AG04450 (cell line): Measurements from ENCODE around the gene MYCBP. TPM values are rescaled to one million over a fixed set of nuclear protein-coding genes. Genes with fewer than 3 reads are reported as not detected.
"Not testable (repeated sequence)": the region's sequence is repeated elsewhere in the genome, so short reads cannot be mapped to it uniquely, and the experiment has no call there.

Experiments used
- CTCF ChIA-PET: fragments of 300-600, 350-600 bp; formaldehyde crosslinking; extraction: SDS; loops from one replicate; lab custom pipeline; 2022; ENCODE audit warnings: antibody characterized with exemption, inconsistent platforms; lab: Charles Lee
- POLR2A ChIA-PET: fragments of 350-600 bp; formaldehyde crosslinking; extraction: SDS; loops from one replicate; lab custom pipeline; 2021; ENCODE audit warnings: antibody characterized with exemption, inconsistent platforms; lab: Yijun Ruan, JAX
- DNase-seq: peaks from one replicate; pipeline ENCODE4 v3.0.0-alpha.2; 2011; ENCODE audit warnings: low read depth, low spot score
- H3K27ac ChIP-seq: one replicate; pipeline ENCODE4 v1.5.1; 2012; ENCODE audit warnings: low read depth, low read length, control low read depth
- H3K27me3 ChIP-seq: one replicate; pipeline ENCODE4 v1.6.0; 2012; ENCODE audit warnings: low read length; ENCODE audit not compliant: control insufficient read depth, insufficient read depth
- H3K4me3 ChIP-seq: 2 replicates; pipeline ENCODE4 v1.5.1; 2011; ENCODE audit warnings: mild to moderate bottlenecking, low read depth, low read length, control low read depth
- H3K9me3 ChIP-seq: 2 replicates; pipeline ENCODE4 v1.5.1; 2012; ENCODE audit warnings: low read length; ENCODE audit not compliant: control insufficient read depth, insufficient read depth
- CTCF ChIP-seq: IDR thresholded peaks from 2 replicates; pipeline ENCODE4 v1.5.1; 2011; ENCODE audit warnings: low read depth, low read length, control low read depth, inconsistent platforms
- polyA plus RNA-seq: library from polyadenylated mRNA; depleted of rRNA; stranded (reverse); fragments of >200 nt; gene quantifications from 2 replicates; pipeline ENCODE4 v1.2.3, GENCODE V29; 2011

MYCBP gene
- polyA plus RNA-seq, 1 experiment = 17.3 TPM

GRCh38 chr1:38846210-38846609 is 26.9 kb downstream of the MYCBP start:
- no peak for TF ChIP-seq CTCF
- no peak for DNase-seq
- POLR2A ChIA-PET = no interaction called here
- Histone ChIP-seq H3K27ac (no peak overlapping the region), H3K9me3 (no peaks in the 10 kb centered on the region), H3K27me3 (no peaks in the 10 kb centered on the region), H3K4me3 (no peak overlapping the region)
- CTCF ChIA-PET = interaction anchor here (0.7 to 3.5 kb wide), 4 partner anchors 9 to 857 kb away, joined by 3 to 17 read pairs (median 3); no protein-coding TSS in a partner anchor

GRCh38 chr1:38845088-38845487 is 28.1 kb downstream of the MYCBP start:
- POLR2A ChIA-PET, H3K9me3 ChIP-seq: not testable (repeated sequence)
- CTCF ChIA-PET = interaction anchor here (1.6 to 3.5 kb wide), 2 partner anchors 10 to 856 kb away, joined by 3 to 17 read pairs; no protein-coding TSS in a partner anchor

GRCh38 chr1:38840281-38840680 is 32.9 kb downstream of the MYCBP start:
- Histone ChIP-seq H3K27ac (no peak overlapping the region), H3K4me3 (no peak overlapping the region), H3K27me3 (no peaks in the 10 kb centered on the region), H3K9me3 (no peaks in the 10 kb centered on the region)
- DNase-seq = no peak
- no peak for TF ChIP-seq CTCF
- POLR2A ChIA-PET = no interaction called here
- CTCF ChIA-PET = interaction anchor here (0.6 kb wide), 1 partner anchor 226 kb away, joined by 4 read pairs; no protein-coding TSS in a partner anchor

More at GRCh38 chr1:38845088-38845487, 28.1 kb downstream of the MYCBP start:
- not testable (repeated sequence) for DNase-seq, H3K27ac ChIP-seq, H3K4me3 ChIP-seq, H3K27me3 ChIP-seq

GRCh38 chr1:38839363-38839762 is 33.8 kb downstream of the MYCBP start:
- Histone ChIP-seq H3K27me3 (no peaks in the 10 kb centered on the region), H3K27ac (no peak overlapping the region), H3K9me3 (no peaks in the 10 kb centered on the region), H3K4me3 (no peak overlapping the region)
- no peak for TF ChIP-seq CTCF
- POLR2A ChIA-PET = no interaction called here
- DNase-seq = no peak
- CTCF ChIA-PET = interaction anchor here (0.6 kb wide), 1 partner anchor 1310 kb away, joined by 6 read pairs; no protein-coding TSS in a partner anchor

GRCh38 chr1:38836316-38836715 is 36.8 kb downstream of the MYCBP start:
- not testable (repeated sequence) for H3K27ac ChIP-seq, H3K9me3 ChIP-seq, DNase-seq, H3K27me3 ChIP-seq, H3K4me3 ChIP-seq
- ChIA-PET POLR2A (interaction anchor here (0.6 kb wide), 1 partner anchor 928 kb away, joined by 5 read pairs; no protein-coding TSS in a partner anchor), CTCF (interaction anchor here (0.6 to 2.1 kb wide), 9 partner anchors 10 to 1697 kb away, joined by 3 to 10 read pairs (median 4); no protein-coding TSS in a partner anchor)
